ENCODE measurements around the gene DCTD. TPM values are rescaled to one million over a fixed set of nuclear protein-coding genes. Genes with fewer than 3 reads are reported as not detected.

The DCTD gene
- total RNA-seq, 2 donors from 2014 or later, result 27.0 to 39.7 TPM

- intact Hi-C loops (cut with DNase I), result no loop called here
- Histone ChIP-seq H3K36me3 (replicated peaks in 1 of 2; ENCODE audit: insufficient read depth in 1 of 2, low read depth in 2 of 2) (peaks cover 0 to 2% of the 10 kb centered on the region in 2 donors), H3K27ac (no peak overlapping the region), H3K9me3 (no peaks in the 10 kb centered on the region), H3K4me3 (no peak overlapping the region), H3K27me3 (no peaks in the 10 kb centered on the region), H3K4me1 (peaks cover 13% of the 10 kb centered on the region)
- DNase-seq (no peak), ATAC-seq (no peak)
- 93 to 96% methylated on average over 2 of the region's 2 CpGs for WGBS, 2 donors
- TF ChIP-seq POLR2A (IDR thresholded peaks at IDR 0.05) (no peak), CTCF (IDR thresholded peaks at IDR 0.05) (no peak)
Observed at GRCh38 chr4:182913621-182914020, 3.6 kb downstream of the DCTD start.

GRCh38 chr4:182913036-182913435 is 4.2 kb downstream of the DCTD start:
- intact Hi-C loops (cut with DNase I), result no loop called here
- no peak for DNase-seq

GRCh38 chr4:182908124-182908523 is 9.1 kb downstream of the DCTD start:
- Histone ChIP-seq H3K27ac (no peak overlapping the region), H3K4me3 (no peak overlapping the region), H3K9me3 (no peaks in the 10 kb centered on the region), H3K4me1 (no peaks in the 10 kb centered on the region), H3K36me3 (replicated peaks in 1 of 2; ENCODE audit: insufficient read depth in 1 of 2, low read depth in 2 of 2) (no peaks in the 10 kb centered on the region), H3K27me3 (no peaks in the 10 kb centered on the region)
- no peak for ATAC-seq
- DNase-seq, result no peak
- intact Hi-C loops (cut with DNase I), result no loop called here
- no peak for TF ChIP-seq POLR2A (IDR thresholded peaks at IDR 0.05)
- TF ChIP-seq CTCF (IDR thresholded peaks at IDR 0.05), result no peak
- 94 to 95% methylated on average over 3 of the region's 3 CpGs for WGBS, 2 donors

More at GRCh38 chr4:182913036-182913435, 4.2 kb downstream of the DCTD start:
- 84 to 87% methylated on average over 8 of the region's 8 CpGs for whole genome bisulfite sequencing, 2 donors
- Histone ChIP-seq H3K4me3 (no peak overlapping the region), H3K27ac (no peak overlapping the region), H3K4me1 (peaks cover 7% of the 10 kb centered on the region), H3K27me3 (no peaks in the 10 kb centered on the region), H3K9me3 (no peaks in the 10 kb centered on the region), H3K36me3 (replicated peaks in 1 of 2; ENCODE audit: insufficient read depth in 1 of 2, low read depth in 2 of 2) (peaks cover 0 to 2% of the 10 kb centered on the region in 2 donors)
- no peak for ATAC-seq
- TF ChIP-seq CTCF (IDR thresholded peaks at IDR 0.05), result no peak
- TF ChIP-seq POLR2A (IDR thresholded peaks at IDR 0.05), result no peak

GRCh38 chr4:182907396-182907795 is 9.8 kb downstream of the DCTD start:
- Histone ChIP-seq H3K36me3 (replicated peaks in 1 of 2; ENCODE audit: insufficient read depth in 1 of 2, low read depth in 2 of 2) (no peaks in the 10 kb centered on the region), H3K4me3 (no peak overlapping the region), H3K4me1 (no peaks in the 10 kb centered on the region), H3K9me3 (no peaks in the 10 kb centered on the region), H3K27ac (no peak overlapping the region), H3K27me3 (no peaks in the 10 kb centered on the region)
- ATAC-seq (no peak), DNase-seq (no peak)
- WGBS, 2 donors, result 91 to 97% methylated on average over 8 of the region's 8 CpGs
- no peak for TF ChIP-seq CTCF (IDR thresholded peaks at IDR 0.05)
- TF ChIP-seq POLR2A (IDR thresholded peaks at IDR 0.05), result no peak
- intact Hi-C loops (cut with DNase I), result no loop called here

- intact Hi-C loops (cut with DNase I), result no loop called here
- 90 to 98% methylated on average over 4 of the region's 4 CpGs for WGBS, 2 donors
- Histone ChIP-seq H3K9me3 (no peaks in the 10 kb centered on the region), H3K27me3 (no peaks in the 10 kb centered on the region), H3K4me1 (no peaks in the 10 kb centered on the region), H3K4me3 (no peak overlapping the region), H3K36me3 (replicated peaks in 1 of 2; ENCODE audit: insufficient read depth in 1 of 2, low read depth in 2 of 2) (no peaks in the 10 kb centered on the region), H3K27ac (no peak overlapping the region)
- TF ChIP-seq CTCF (IDR thresholded peaks at IDR 0.05) (no peak), POLR2A (IDR thresholded peaks at IDR 0.05) (no peak)
- DNase-seq (no peak), ATAC-seq (no peak)
Observed at GRCh38 chr4:182906786-182907185, 10.4 kb downstream of the DCTD start.

Data from body of pancreas (tissue), 4 donors.